Smooth muscle cell (in vitro differentiated cells): ENCODE measurements around the gene SNTB2. TPM values are rescaled to one million over a fixed set of nuclear protein-coding genes. Genes with fewer than 3 reads are reported as not detected.

ENCODE experiments used
- DNase-seq: peaks from one replicate; lab custom pipeline; 2025; ENCODE audit not compliant: unreplicated experiment; lab: John Stamatoyannopoulos, UW
- H2AFZ ChIP-seq: fragments of 200-600 bp; sonication (generic); 2 replicates; pipeline ENCODE4 v1.6.0; 2016; ENCODE audit warnings: antibody characterized with exemption, low read depth, mild to moderate bottlenecking
- H3F3A ChIP-seq: fragments of 200-600 bp; sonication (generic); 2 replicates; pipeline ENCODE4 v1.6.0; 2017; ENCODE audit warnings: antibody characterized with exemption, low read depth
- H3K27ac ChIP-seq: fragments of 200-600 bp; sonication (generic); 2 replicates; pipeline ENCODE4 v1.5.1; 2016; ENCODE audit warnings: low read depth, mild to moderate bottlenecking
- H3K27me3 ChIP-seq: fragments of 200-600 bp; sonication (generic); 2 replicates; pipeline ENCODE4 v1.6.1; 2016; ENCODE audit warnings: low read depth, mild to moderate bottlenecking
- H3K36me3 ChIP-seq: fragments of 200-600 bp; sonication (generic); 2 replicates; pipeline ENCODE4 v1.5.1; 2016; ENCODE audit warnings: low read depth
- H3K4me1 ChIP-seq: fragments of 200-600 bp; sonication (generic); 2 replicates; pipeline ENCODE4 v1.5.1; 2016; ENCODE audit warnings: low read depth
- H3K4me2 ChIP-seq: fragments of 200-600 bp; sonication (generic); 2 replicates; pipeline ENCODE4 v1.6.0; 2016; ENCODE audit warnings: mild to moderate bottlenecking
- H3K4me3 ChIP-seq: fragments of 200-600 bp; sonication (generic); 2 replicates; pipeline ENCODE4 v1.5.1; 2016; ENCODE audit warnings: mild to moderate bottlenecking
- H3K79me2 ChIP-seq: fragments of 200-600 bp; sonication (generic); 2 replicates; pipeline ENCODE4 v1.6.0; 2016; ENCODE audit warnings: low read depth, mild to moderate bottlenecking
- H3K9ac ChIP-seq: fragments of 200-600 bp; sonication (generic); 2 replicates; pipeline ENCODE4 v1.6.0; 2016; ENCODE audit warnings: low read depth
- H3K9me3 ChIP-seq: fragments of 200-600 bp; sonication (generic); replicated peaks from 2 replicates; pipeline ENCODE4 v1.5.1; 2016; ENCODE audit warnings: low read depth
- H4K20me1 ChIP-seq: fragments of 200-600 bp; sonication (generic); 2 replicates; pipeline ENCODE4 v1.6.0; 2016; ENCODE audit warnings: low read depth
- WGBS: methylation state at CpG from one replicate; pipeline ENCODE4 v1.1.7; 2016; ENCODE audit warnings: low lambda C conversion rate; 5-methylcytosine and 5-hydroxymethylcytosine counted together
- polyA plus RNA-seq: library from polyadenylated mRNA; unstranded; fragments of >200 nt; fragmentation: Nextera tagmentation; extraction: Ambion mirVana; gene quantifications from 2 replicates; pipeline ENCODE4 v1.2.1, GENCODE V29; 2016
- total RNA-seq: library from RNA; depleted of rRNA; stranded (reverse); fragments of >200 nt; gene quantifications from 2 replicates; pipeline ENCODE4 v1.2.3, GENCODE V29; 2014
- TF ChIP-seq, protein P1 (sequence below): fragments of 200-600 bp; sonication (generic); IDR thresholded peaks from 2 replicates; pipeline ENCODE4 v1.5.1; 2017; ENCODE audit warnings: borderline replicate concordance, mild to moderate bottlenecking, antibody characterized with exemption; ENCODE audit not compliant: insufficient read depth, poor library complexity, severe bottlenecking

Gene SNTB2
- total and polyA plus RNA-seq, 2 experiments from 2014 or later: 17.1 to 25.9 TPM

DNA sequence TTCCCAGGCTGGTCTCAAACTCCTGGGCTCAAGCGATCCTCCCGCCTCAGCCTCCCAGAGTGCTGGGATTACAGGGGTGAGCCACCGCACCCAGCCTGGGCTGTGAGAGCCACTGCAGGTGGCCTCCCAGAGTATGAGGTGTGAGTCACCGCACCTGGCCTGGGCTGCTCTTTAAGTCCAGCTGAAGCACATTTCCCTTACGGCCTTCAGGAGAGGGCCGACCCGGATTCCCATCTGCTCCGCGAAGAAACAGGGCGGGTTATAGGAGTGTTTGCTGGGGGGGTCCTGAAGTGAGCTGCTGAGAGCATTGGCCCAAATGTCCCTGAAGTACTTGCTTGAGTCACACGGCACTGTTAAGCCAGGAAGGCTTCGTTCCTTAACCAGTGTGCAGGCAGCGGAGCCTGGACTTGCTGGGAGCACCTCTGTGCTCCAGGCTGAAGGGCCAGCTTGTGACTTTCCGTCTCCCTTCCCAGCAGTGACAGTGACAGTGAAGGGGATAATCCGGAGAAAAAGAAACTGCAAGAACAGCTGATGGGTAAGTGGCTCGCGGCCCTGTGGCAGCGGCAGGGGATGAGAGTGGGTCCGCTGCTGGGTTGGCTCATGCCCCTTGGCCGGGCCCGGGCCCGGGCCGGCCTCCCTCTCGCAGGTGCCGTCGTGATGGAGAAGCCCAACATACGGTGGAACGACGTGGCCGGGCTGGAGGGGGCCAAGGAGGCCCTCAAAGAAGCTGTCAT is 131.4 kb downstream of the SNTB2 start:
- Histone ChIP-seq H3F3A (no peaks in the 10 kb centered on the region), H3K9me3 (no peaks in the 10 kb centered on the region), H3K4me3 (no peak overlapping the region), H3K27me3 (no peaks in the 10 kb centered on the region), H3K79me2 (peaks cover 27% of the 10 kb centered on the region), H3K27ac (no peak overlapping the region), H2AFZ (no peak overlapping the region), H4K20me1 (peaks cover 39% of the 10 kb centered on the region), H3K36me3 (no peaks in the 10 kb centered on the region), H3K4me1 (no peaks in the 10 kb centered on the region), H3K4me2 (no peak overlapping the region), H3K9ac (no peak overlapping the region)
- TF ChIP-seq, protein P1, sequence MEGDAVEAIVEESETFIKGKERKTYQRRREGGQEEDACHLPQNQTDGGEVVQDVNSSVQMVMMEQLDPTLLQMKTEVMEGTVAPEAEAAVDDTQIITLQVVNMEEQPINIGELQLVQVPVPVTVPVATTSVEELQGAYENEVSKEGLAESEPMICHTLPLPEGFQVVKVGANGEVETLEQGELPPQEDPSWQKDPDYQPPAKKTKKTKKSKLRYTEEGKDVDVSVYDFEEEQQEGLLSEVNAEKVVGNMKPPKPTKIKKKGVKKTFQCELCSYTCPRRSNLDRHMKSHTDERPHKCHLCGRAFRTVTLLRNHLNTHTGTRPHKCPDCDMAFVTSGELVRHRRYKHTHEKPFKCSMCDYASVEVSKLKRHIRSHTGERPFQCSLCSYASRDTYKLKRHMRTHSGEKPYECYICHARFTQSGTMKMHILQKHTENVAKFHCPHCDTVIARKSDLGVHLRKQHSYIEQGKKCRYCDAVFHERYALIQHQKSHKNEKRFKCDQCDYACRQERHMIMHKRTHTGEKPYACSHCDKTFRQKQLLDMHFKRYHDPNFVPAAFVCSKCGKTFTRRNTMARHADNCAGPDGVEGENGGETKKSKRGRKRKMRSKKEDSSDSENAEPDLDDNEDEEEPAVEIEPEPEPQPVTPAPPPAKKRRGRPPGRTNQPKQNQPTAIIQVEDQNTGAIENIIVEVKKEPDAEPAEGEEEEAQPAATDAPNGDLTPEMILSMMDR: no peak
- 98% methylated on average over 30 of the region's 30 CpGs for WGBS
- no peak for DNase-seq

GRCh38 chr16:69318911-69319289 is 131.9 kb downstream of the SNTB2 start:
- no peaks in the 10 kb centered on the region for H3K36me3 ChIP-seq
- H3K9ac ChIP-seq: no peak overlapping the region
- 95% methylated on average over 10 of the region's 10 CpGs for WGBS
- TF ChIP-seq, protein P1: no peak
- H3K27ac ChIP-seq: no peak overlapping the region
- H3F3A ChIP-seq: no peaks in the 10 kb centered on the region
- peaks cover 39% of the 10 kb centered on the region for H4K20me1 ChIP-seq
- H3K4me2 ChIP-seq: no peak overlapping the region
- no peaks in the 10 kb centered on the region for H3K27me3 ChIP-seq
- peaks cover 21% of the 10 kb centered on the region for H3K79me2 ChIP-seq
- DNase-seq: no peak
- no peaks in the 10 kb centered on the region for H3K4me1 ChIP-seq
- no peaks in the 10 kb centered on the region for H3K9me3 ChIP-seq
- H3K4me3 ChIP-seq: no peak overlapping the region
- no peak overlapping the region for H2AFZ ChIP-seq

GRCh38 chr16:69319381-69319780 is 132.4 kb downstream of the SNTB2 start:
- Histone ChIP-seq H4K20me1 (peaks cover 39% of the 10 kb centered on the region), H2AFZ (no peak overlapping the region), H3K9me3 (no peaks in the 10 kb centered on the region), H3K4me1 (no peaks in the 10 kb centered on the region), H3F3A (no peaks in the 10 kb centered on the region), H3K27me3 (no peaks in the 10 kb centered on the region), H3K4me2 (no peak overlapping the region), H3K9ac (no peak overlapping the region), H3K79me2 (peaks cover 18% of the 10 kb centered on the region), H3K36me3 (no peaks in the 10 kb centered on the region), H3K27ac (no peak overlapping the region), H3K4me3 (no peak overlapping the region)
- TF ChIP-seq, protein P1: no peak
- DNase-seq: no peak
- WGBS: 98% methylated on average over 9 of the region's 9 CpGs
